H9 (cell line): ENCODE results near the gene LYST. TPM values are rescaled to one million over a fixed set of nuclear protein-coding genes. Genes with fewer than 3 reads are reported as not detected.

Experiments
- DNase-seq: peaks from one replicate; pipeline ENCODE4 v3.0.0-alpha.2; 2017
- H2AFZ ChIP-seq: one replicate; pipeline ENCODE4 v1.6.1; 2013; ENCODE audit warnings: mild to moderate bottlenecking, low read length, control low read depth, moderate library complexity
- H2AK5ac ChIP-seq: 2 replicates; pipeline ENCODE4 v1.6.1; 2013; ENCODE audit warnings: low read length, control low read depth, mixed read lengths; ENCODE audit not compliant: insufficient read length
- H2BK120ac ChIP-seq: one replicate; pipeline ENCODE4 v1.6.1; 2013; ENCODE audit warnings: low read depth, mild to moderate bottlenecking, low read length, control low read depth, inconsistent platforms; ENCODE audit not compliant: poor library complexity, severe bottlenecking
- H2BK12ac ChIP-seq: 2 replicates; pipeline ENCODE4 v1.6.1; 2013; ENCODE audit warnings: low read length, control low read depth, mixed read lengths, low read depth; ENCODE audit not compliant: insufficient read length
- H2BK15ac ChIP-seq: 2 replicates; pipeline ENCODE4 v1.6.1; 2013; ENCODE audit warnings: low read depth, low read length, control low read depth
- H2BK20ac ChIP-seq: one replicate; pipeline ENCODE4 v1.6.1; 2013; ENCODE audit warnings: low read depth, mild to moderate bottlenecking, low read length, control low read depth, inconsistent platforms; ENCODE audit not compliant: poor library complexity, severe bottlenecking
- H2BK5ac ChIP-seq: 2 replicates; pipeline ENCODE4 v1.6.1; 2013; ENCODE audit warnings: low read length, control low read depth, mixed read lengths; ENCODE audit not compliant: insufficient read length
- H3K14ac ChIP-seq: 2 replicates; pipeline ENCODE4 v1.6.1; 2013; ENCODE audit warnings: low read length, control low read depth; ENCODE audit not compliant: insufficient read depth
- H3K18ac ChIP-seq: 2 replicates; pipeline ENCODE4 v1.6.1; 2013; ENCODE audit warnings: low read depth, mild to moderate bottlenecking, mixed read lengths, low read length, control low read depth; ENCODE audit not compliant: insufficient read length
- H3K23ac ChIP-seq: 2 replicates; pipeline ENCODE4 v1.6.1; 2013; ENCODE audit warnings: low read length, control low read depth, mixed read lengths, low read depth; ENCODE audit not compliant: insufficient read length
- H3K23me2 ChIP-seq: 2 replicates; pipeline ENCODE4 v1.6.1; 2013; ENCODE audit warnings: low read depth, mild to moderate bottlenecking, mixed read lengths, low read length, control low read depth; ENCODE audit not compliant: insufficient read length, poor library complexity, severe bottlenecking
- H3K27ac ChIP-seq: 2 replicates; pipeline ENCODE4 v1.5.1; 2013; ENCODE audit warnings: low read length, control low read depth, mixed read lengths, low read depth; ENCODE audit not compliant: insufficient read length
- H3K27me3 ChIP-seq: 2 replicates; pipeline ENCODE4 v1.6.1; 2013; ENCODE audit warnings: low read length, control low read depth, inconsistent platforms; ENCODE audit not compliant: insufficient read depth
- H3K4ac ChIP-seq: 2 replicates; pipeline ENCODE4 v1.6.1; 2013; ENCODE audit warnings: low read depth, mild to moderate bottlenecking, control low read depth, inconsistent platforms, low read length, moderate library complexity
- H3K4me1 ChIP-seq: 2 replicates; pipeline ENCODE4 v1.6.1; 2013; ENCODE audit warnings: low read length, control low read depth, inconsistent platforms; ENCODE audit not compliant: insufficient read depth
- H3K4me2 ChIP-seq: 2 replicates; pipeline ENCODE4 v1.6.1; 2013; ENCODE audit warnings: low read length, control low read depth, mixed read lengths; ENCODE audit not compliant: insufficient read length, insufficient read depth
- H3K56ac ChIP-seq: 2 replicates; pipeline ENCODE4 v1.6.1; 2013; ENCODE audit warnings: low read depth, mild to moderate bottlenecking, mixed read lengths, low read length, control low read depth; ENCODE audit not compliant: insufficient read length
- H3K79me1 ChIP-seq: 2 replicates; pipeline ENCODE4 v1.6.1; 2013; ENCODE audit warnings: low read depth, mild to moderate bottlenecking, moderate library complexity, low read length, control low read depth, inconsistent platforms; ENCODE audit not compliant: insufficient read depth, poor library complexity, severe bottlenecking
- H3K79me2 ChIP-seq: 2 replicates; pipeline ENCODE4 v1.6.1; 2013; ENCODE audit warnings: low read length, control low read depth, inconsistent platforms; ENCODE audit not compliant: insufficient read depth
- H3K9ac ChIP-seq: 2 replicates; pipeline ENCODE4 v1.6.1; 2013; ENCODE audit warnings: low read length, control low read depth, mixed read lengths; ENCODE audit not compliant: insufficient read length; ENCODE audit errors: extremely low read depth
- H3K9me3 ChIP-seq: one replicate; pipeline ENCODE4 v1.6.1; 2013; ENCODE audit warnings: low read depth, low read length, inconsistent platforms; ENCODE audit not compliant: control insufficient read depth
- H3T11ph ChIP-seq: one replicate; pipeline ENCODE4 v1.6.1; 2013; ENCODE audit warnings: mild to moderate bottlenecking, low read length, control low read depth, inconsistent platforms
- H4K20me1 ChIP-seq: one replicate; pipeline ENCODE4 v1.6.1; 2013; ENCODE audit not compliant: control insufficient read depth, insufficient read length, insufficient read depth
- H4K5ac ChIP-seq: 2 replicates; pipeline ENCODE4 v1.6.1; 2013; ENCODE audit warnings: low read depth, mild to moderate bottlenecking, mixed read lengths, low read length, control low read depth; ENCODE audit not compliant: insufficient read length
- H4K8ac ChIP-seq: replicated peaks from 2 replicates; pipeline ENCODE4 v1.6.1; 2013; ENCODE audit warnings: low read length, control low read depth, mixed read lengths, low read depth; ENCODE audit not compliant: insufficient read length
- H4K91ac ChIP-seq: 2 replicates; pipeline ENCODE4 v1.6.1; 2013; ENCODE audit warnings: low read depth, mild to moderate bottlenecking, moderate library complexity, mixed read lengths, low read length, control low read depth; ENCODE audit not compliant: insufficient read length
- H3K27ac Mint-ChIP-seq, 3 experiments: 2 replicates in 2 of 3; 3 replicates in 1 of 3; pipeline ENCODE4 v1.8.0; 2020 to 2021; ENCODE audit warnings: mixed read lengths in 3 of 3, mild to moderate bottlenecking in 1 of 3, moderate library complexity in 1 of 3
- H3K27me3 Mint-ChIP-seq: 2 replicates; pipeline ENCODE4 v1.8.0; 2021; ENCODE audit warnings: low read depth, mild to moderate bottlenecking, moderate library complexity, mixed read lengths
- H3K36me3 Mint-ChIP-seq, 3 experiments: 2 replicates in 2 of 3; 3 replicates in 1 of 3; pipeline ENCODE4 v1.8.0; 2020 to 2021; ENCODE audit warnings: low read depth in 3 of 3, mixed read lengths in 3 of 3; ENCODE audit not compliant: insufficient read depth in 1 of 3
- H3K4me1 Mint-ChIP-seq, 2 experiments: 2 replicates each; pipeline ENCODE4 v1.8.0; 2020; ENCODE audit warnings: mixed read lengths in 2 of 2
- H3K4me3 Mint-ChIP-seq, 2 experiments: 2 replicates in 1 of 2; 3 replicates in 1 of 2; pipeline ENCODE4 v1.8.0; 2020 to 2021; ENCODE audit warnings: mild to moderate bottlenecking in 2 of 2, mixed read lengths in 2 of 2, moderate library complexity in 1 of 2
- H3K9me3 Mint-ChIP-seq, 2 experiments: 2 replicates in 1 of 2; 3 replicates in 1 of 2; pipeline ENCODE4 v1.8.0; 2020; ENCODE audit warnings: mild to moderate bottlenecking in 2 of 2, mixed read lengths in 2 of 2, moderate library complexity in 1 of 2
- WGBS: extraction: QIAGEN DNeasy Blood & Tissue Kit; methylation state at CpG from one replicate; pipeline ENCODE4 v1.1.7; 2013; ENCODE audit warnings: missing lambda C conversion rate, low lambda C conversion rate, mixed read lengths; ENCODE audit not compliant: insufficient read length; ENCODE audit errors: extremely low coverage; 5-methylcytosine and 5-hydroxymethylcytosine counted together
- total RNA-seq: library from RNA; stranded (reverse); gene quantifications from 2 replicates; pipeline ENCODE4 v1.2.1, GENCODE V29; 2021
- TF ChIP-seq, protein P1 (sequence below): fragments of 200-600 bp; sonication (generic); conservative IDR thresholded peaks from 3 replicates; pipeline ENCODE4 v1.8.0; 2021; ENCODE audit warnings: antibody characterized with exemption, mild to moderate bottlenecking

The LYST gene
- total RNA-seq, 1 experiment from 2014 or later: 0.13 TPM

DNA sequence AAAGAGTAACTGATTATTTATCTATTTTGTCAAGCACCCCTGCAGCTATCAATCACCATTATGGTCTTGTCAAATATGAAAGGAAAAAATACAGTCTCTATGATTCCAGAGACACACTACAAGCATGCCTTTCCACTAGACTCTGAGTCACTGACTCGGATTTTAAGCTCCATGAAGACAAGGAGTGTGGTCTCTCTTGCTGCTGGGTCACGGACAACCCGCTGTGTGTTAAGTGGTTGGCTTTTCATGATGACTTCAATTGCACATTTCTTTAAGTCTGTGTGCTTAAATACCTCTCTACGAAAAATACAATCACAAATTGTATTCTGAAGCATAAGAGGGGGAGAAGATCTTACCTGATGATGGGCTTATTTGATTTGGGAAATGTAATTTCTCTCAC is 203.1 kb downstream of the LYST start:
- TF ChIP-seq, protein P1, sequence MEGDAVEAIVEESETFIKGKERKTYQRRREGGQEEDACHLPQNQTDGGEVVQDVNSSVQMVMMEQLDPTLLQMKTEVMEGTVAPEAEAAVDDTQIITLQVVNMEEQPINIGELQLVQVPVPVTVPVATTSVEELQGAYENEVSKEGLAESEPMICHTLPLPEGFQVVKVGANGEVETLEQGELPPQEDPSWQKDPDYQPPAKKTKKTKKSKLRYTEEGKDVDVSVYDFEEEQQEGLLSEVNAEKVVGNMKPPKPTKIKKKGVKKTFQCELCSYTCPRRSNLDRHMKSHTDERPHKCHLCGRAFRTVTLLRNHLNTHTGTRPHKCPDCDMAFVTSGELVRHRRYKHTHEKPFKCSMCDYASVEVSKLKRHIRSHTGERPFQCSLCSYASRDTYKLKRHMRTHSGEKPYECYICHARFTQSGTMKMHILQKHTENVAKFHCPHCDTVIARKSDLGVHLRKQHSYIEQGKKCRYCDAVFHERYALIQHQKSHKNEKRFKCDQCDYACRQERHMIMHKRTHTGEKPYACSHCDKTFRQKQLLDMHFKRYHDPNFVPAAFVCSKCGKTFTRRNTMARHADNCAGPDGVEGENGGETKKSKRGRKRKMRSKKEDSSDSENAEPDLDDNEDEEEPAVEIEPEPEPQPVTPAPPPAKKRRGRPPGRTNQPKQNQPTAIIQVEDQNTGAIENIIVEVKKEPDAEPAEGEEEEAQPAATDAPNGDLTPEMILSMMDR: no peak
- H4K20me1 ChIP-seq: no peaks in the 10 kb centered on the region
- no peak overlapping the region for H3T11ph ChIP-seq
- no peak overlapping the region for H3K56ac ChIP-seq
- H4K8ac ChIP-seq: no peak overlapping the region
- no peak overlapping the region for H3K9ac ChIP-seq
- H3K79me2 ChIP-seq: no peaks in the 10 kb centered on the region
- H3K4ac ChIP-seq: no peak overlapping the region
- DNase-seq: no peak
- no peak overlapping the region for H2BK20ac ChIP-seq
- no peaks in the 10 kb centered on the region for H3K27me3 Mint-ChIP-seq
- no peak overlapping the region for H2BK120ac ChIP-seq
- H3K36me3 Mint-ChIP-seq: peaks cover 0 to 7% (median 0%) of the 10 kb centered on the region in 3 experiments; a peak in 3 of 7 replicates
- H3K27me3 ChIP-seq: no peaks in the 10 kb centered on the region
- H4K91ac ChIP-seq: no peak overlapping the region
- H2BK12ac ChIP-seq: no peak overlapping the region
- no peak overlapping the region for H3K27ac ChIP-seq
- peaks cover 2% of the 10 kb centered on the region; the same call in 1 of the 2 replicates for H3K4me1 ChIP-seq
- no CpG with 5 or more reads among the region's 4 CpGs for WGBS
- H3K4me3 Mint-ChIP-seq: no peak overlapping the region
- no peaks in the 10 kb centered on the region for H3K23me2 ChIP-seq
- no peak overlapping the region for H2AFZ ChIP-seq
- H3K14ac ChIP-seq: no peak overlapping the region
- H3K9me3 Mint-ChIP-seq: peaks cover 2 to 4% of the 10 kb centered on the region in 2 experiments
- H3K23ac ChIP-seq: no peak overlapping the region
- H4K5ac ChIP-seq: no peak overlapping the region
- H3K18ac ChIP-seq: no peak overlapping the region
- H3K79me1 ChIP-seq: no peaks in the 10 kb centered on the region
- H3K27ac Mint-ChIP-seq: no peak overlapping the region
- no peak overlapping the region for H2BK5ac ChIP-seq
- H2AK5ac ChIP-seq: no peak overlapping the region
- no peak overlapping the region for H3K4me2 ChIP-seq
- H2BK15ac ChIP-seq: no peak overlapping the region
- H3K9me3 ChIP-seq: no peaks in the 10 kb centered on the region
- H3K4me1 Mint-ChIP-seq: peaks cover 28 to 35% of the 10 kb centered on the region in 2 experiments
